Neural cell (in vitro differentiated cells): ENCODE measurements around the gene MRPL1.

ENCODE experiments used
- CTCF ChIP-seq: fragments of 450-650 bp; IDR thresholded peaks from 2 replicates; pipeline ENCODE4 v1.5.1; 2014; ENCODE audit warnings: antibody characterized with exemption, mild to moderate bottlenecking, moderate library complexity; ENCODE audit not compliant: poor library complexity, severe bottlenecking
- EP300 ChIP-seq: fragments of 450-650 bp; conservative IDR thresholded peaks from 2 replicates; pipeline ENCODE4 v1.6.1; 2014; ENCODE audit warnings: antibody characterized with exemption, mild to moderate bottlenecking, moderate library complexity; ENCODE audit not compliant: poor library complexity, severe bottlenecking
- EZH2 ChIP-seq: fragments of 200-600, 300-800 bp; shearing (Covaris generic), sonication (generic); IDR thresholded peaks from 2 replicates; pipeline ENCODE4 v1.6.1; 2014; ENCODE audit warnings: antibody characterized with exemption, low read length, borderline replicate concordance, mild to moderate bottlenecking; ENCODE audit not compliant: insufficient read depth, poor library complexity, severe bottlenecking
- MXI1 ChIP-seq: fragments of 450-650 bp; conservative IDR thresholded peaks from 2 replicates; pipeline ENCODE4 v1.6.1; 2014; ENCODE audit warnings: antibody characterized with exemption, mild to moderate bottlenecking; ENCODE audit not compliant: poor library complexity, severe bottlenecking
- POLR2AphosphoS5 ChIP-seq: IDR thresholded peaks from 2 replicates; pipeline ENCODE4 v1.6.1; 2012
- RAD21 ChIP-seq: fragments of 450-650 bp; conservative IDR thresholded peaks from 2 replicates; pipeline ENCODE4 v1.6.1; 2014; ENCODE audit warnings: antibody characterized with exemption, mild to moderate bottlenecking, moderate library complexity
- REST ChIP-seq: IDR thresholded peaks from 2 replicates; pipeline ENCODE4 v1.6.1; 2012; ENCODE audit warnings: borderline replicate concordance
- SMC3 ChIP-seq: fragments of 450-650 bp; conservative IDR thresholded peaks from 2 replicates; pipeline ENCODE4 v1.6.1; 2014; ENCODE audit warnings: antibody characterized with exemption, mild to moderate bottlenecking, moderate library complexity; ENCODE audit not compliant: poor library complexity
- TAF1 ChIP-seq: IDR thresholded peaks from 2 replicates; pipeline ENCODE4 v1.6.1; 2012; ENCODE audit warnings: low read depth

GRCh38 chr4:77820649-77821561 is 41.7 kb upstream of the MRPL1 start:
- TF ChIP-seq POLR2AphosphoS5, result no peak
- no peak for TF ChIP-seq CTCF
- TF ChIP-seq EZH2, result no peak
- no peak for TF ChIP-seq RAD21
- TF ChIP-seq EP300, result no peak
- TF ChIP-seq TAF1, result no peak
- TF ChIP-seq MXI1, result no peak
- TF ChIP-seq SMC3, result no peak
- TF ChIP-seq REST, result no peak
